Measurements from ENCODE around the gene TBC1D9B.

Gene TBC1D9B

DNA sequence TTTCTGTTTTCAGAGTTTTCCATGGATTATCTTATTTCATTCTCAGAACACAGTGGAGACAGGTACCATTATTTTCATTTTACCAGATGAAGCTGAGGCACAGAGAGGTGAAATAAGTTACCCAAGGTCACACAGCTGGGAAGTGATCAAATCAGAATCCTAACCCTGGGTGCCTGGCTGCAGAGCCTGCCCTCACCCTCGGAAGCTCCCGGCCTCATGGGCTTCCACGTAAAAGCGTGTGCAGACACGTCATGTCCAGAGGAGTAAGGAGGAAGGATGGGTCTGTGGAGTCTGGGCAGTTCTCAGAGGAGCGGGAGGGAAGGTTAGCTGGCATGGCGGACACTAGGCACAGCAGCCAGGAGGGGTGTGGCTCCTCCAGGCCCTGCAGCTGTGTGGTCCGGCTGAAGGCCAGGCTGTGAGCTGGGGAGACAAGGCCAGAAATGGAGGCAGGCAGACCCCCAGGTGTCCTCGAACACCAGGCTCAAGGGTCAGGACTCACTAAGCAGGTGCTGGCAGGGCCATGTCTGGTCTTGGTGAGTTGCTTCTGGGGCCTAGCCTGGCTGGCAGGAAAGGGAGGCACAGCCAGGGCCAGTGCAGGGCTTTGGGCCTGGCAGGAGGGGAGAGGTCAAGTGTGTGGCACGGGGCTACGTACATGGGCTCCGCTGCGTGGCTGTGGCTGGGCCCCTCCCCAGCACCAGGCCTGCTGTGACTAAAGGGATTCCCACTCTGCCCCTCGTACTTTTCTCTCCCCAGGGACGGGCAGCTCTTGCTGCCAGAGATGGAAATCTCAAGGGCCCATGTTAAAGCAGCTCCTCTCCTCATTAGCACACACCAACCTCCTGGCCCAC is 5.6 kb downstream of the TBC1D9B start:
- TF ChIP-seq ZFX (IDR thresholded peaks at IDR 0.05) = no peak
- TF ChIP-seq, protein P1, sequence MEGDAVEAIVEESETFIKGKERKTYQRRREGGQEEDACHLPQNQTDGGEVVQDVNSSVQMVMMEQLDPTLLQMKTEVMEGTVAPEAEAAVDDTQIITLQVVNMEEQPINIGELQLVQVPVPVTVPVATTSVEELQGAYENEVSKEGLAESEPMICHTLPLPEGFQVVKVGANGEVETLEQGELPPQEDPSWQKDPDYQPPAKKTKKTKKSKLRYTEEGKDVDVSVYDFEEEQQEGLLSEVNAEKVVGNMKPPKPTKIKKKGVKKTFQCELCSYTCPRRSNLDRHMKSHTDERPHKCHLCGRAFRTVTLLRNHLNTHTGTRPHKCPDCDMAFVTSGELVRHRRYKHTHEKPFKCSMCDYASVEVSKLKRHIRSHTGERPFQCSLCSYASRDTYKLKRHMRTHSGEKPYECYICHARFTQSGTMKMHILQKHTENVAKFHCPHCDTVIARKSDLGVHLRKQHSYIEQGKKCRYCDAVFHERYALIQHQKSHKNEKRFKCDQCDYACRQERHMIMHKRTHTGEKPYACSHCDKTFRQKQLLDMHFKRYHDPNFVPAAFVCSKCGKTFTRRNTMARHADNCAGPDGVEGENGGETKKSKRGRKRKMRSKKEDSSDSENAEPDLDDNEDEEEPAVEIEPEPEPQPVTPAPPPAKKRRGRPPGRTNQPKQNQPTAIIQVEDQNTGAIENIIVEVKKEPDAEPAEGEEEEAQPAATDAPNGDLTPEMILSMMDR (conservative IDR thresholded peaks at IDR 0.05) = no peak
- H3K27ac ChIP-seq = no peak overlapping the region

DNA sequence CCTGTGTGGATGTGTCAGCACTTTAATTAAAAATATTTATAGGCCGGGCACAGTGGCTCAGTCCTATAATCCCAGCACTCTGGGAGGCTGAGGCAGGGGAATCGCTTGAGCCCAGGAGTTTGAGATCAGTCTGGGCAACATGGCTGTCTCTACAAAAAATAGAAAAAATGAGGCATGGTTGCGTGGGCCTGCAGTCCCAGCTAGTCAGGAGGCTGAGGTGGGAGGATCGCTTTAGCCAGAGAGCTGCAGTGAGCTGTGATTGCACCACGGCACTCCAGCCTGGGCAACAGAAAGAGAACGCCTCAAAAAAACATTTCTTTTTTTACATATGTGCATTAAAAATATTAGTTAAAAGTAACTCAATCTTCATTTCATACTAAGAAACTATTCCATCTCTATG is 6.2 kb downstream of the TBC1D9B start:
- H3K27ac ChIP-seq = no peak overlapping the region
- TF ChIP-seq, protein P1 (conservative IDR thresholded peaks at IDR 0.05) = no peak
- TF ChIP-seq ZFX (IDR thresholded peaks at IDR 0.05) = no peak

DNA sequence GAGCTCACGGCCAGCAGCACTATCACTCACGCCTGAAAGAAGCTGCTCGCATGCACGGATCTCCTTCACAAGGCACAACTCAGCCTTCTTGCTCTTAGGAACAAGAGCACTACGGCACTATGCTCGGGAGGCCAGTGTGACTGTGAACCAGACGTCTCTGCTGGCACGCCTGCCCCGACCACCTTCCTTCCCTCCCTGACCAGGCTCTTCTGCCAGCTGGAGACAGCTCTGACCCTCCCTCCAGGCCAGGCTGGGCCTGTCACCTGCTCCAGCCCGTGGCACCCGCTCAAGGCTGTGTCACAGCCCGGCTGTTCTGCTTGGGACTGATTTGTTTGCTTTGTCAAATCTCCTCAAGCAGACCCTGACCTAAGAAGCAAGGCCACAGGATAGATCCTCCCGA is 7.0 kb downstream of the TBC1D9B start:
- TF ChIP-seq, protein P1 (conservative IDR thresholded peaks at IDR 0.05) = no peak
- TF ChIP-seq ZFX (IDR thresholded peaks at IDR 0.05) = no peak
- H3K27ac ChIP-seq = no peak overlapping the region

DNA sequence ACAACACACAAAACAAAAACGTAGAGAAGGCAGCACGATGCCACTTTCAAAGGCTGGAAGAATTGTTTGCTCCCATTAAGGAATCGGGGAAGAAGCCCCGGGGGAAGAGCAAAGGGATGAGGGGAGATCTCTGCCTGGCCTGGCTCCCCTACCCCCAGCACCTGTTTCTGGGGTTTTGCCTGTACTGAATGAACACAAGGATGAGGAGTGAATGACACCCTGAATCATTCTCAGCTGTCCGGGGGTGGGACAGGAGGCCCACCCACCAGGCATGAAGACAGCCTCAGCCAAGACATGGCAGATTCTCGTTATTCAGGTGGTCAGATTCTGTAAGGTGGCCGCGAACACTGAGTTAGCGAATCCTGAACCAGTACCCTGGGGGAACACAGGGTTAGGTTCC is 7.5 kb downstream of the TBC1D9B start:
- no peak overlapping the region for H3K27ac ChIP-seq
- TF ChIP-seq, protein P1 (conservative IDR thresholded peaks at IDR 0.05) = no peak
- TF ChIP-seq ZFX (IDR thresholded peaks at IDR 0.05) = no peak

DNA sequence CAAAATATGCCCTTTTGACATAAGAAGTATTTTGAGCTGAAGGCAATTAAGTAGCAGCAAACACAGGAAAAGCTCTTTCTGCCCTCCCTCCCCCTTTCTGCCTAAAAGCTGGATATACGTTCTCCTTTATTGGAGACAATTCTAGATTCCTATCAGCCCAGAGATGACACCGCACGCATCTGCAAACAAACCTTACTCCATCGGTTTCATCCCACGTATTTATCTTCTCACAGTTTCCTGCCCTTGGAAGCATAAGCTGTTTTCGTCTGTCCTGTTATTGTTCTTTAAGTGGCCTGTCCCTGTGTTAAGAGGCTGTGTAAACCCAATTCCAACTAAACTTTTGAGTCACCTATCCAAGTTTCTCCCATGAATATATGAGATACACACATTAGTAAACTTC is 11.8 kb downstream of the TBC1D9B start:
- peak overlapping the region; percentile 75 for H3K27ac ChIP-seq
- TF ChIP-seq, protein P1 (conservative IDR thresholded peaks at IDR 0.05) = no peak
- TF ChIP-seq ZFX (IDR thresholded peaks at IDR 0.05) = no peak

DNA sequence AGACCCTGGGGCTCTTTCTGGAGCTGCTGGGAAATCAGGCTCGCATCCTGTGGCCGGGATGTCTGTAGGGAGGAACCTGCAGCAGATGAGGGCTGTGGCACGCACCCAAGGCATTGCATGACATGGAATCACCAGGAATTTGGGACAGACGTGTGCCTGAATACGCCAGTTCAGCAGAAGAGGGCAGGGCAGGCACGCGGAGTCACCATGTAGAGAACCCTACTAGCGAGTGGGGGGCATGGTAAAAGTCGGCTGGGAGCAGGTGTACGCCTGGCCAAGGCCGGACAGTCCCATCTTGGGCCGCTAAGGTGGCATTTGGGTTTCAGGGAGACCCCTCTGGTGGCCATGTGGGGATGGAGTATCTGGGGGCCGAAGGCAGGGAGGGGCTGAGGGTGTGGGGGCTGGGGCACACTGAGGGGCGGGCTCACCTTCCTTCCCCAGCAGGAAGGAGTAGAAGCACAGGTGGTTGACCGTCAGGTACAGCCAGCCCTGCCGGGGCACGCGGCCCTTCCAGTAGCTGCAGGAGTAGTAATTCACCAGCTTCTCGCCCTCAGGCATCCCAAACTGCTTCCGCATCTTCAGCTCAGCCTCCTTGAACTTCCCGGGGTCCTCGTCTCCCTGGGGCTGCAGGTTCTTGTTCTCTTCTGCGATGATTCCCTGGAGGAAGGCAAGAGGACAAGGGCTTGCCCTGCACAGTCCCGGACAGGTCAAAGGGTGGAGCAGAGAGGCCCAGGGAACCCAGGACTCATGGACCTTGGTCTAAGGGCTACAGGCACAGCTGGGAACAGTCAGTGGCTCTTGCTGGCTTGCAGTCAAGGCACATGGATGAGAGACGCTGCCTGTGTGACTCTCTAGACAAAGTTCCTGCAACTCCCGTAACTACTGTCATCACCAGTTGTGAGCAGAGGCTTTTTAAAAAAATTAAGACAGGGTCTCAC is 13.5 kb downstream of the TBC1D9B start:
- TF ChIP-seq ZFX (IDR thresholded peaks at IDR 0.05) = no peak
- TF ChIP-seq, protein P1 (conservative IDR thresholded peaks at IDR 0.05) = no peak
- H3K27ac ChIP-seq = peak overlapping the region; percentile 75

All from C4-2B (cell line).